ENCODE measurements around the gene CCDC91. TPM values are rescaled to one million over a fixed set of nuclear protein-coding genes. Genes with fewer than 3 reads are reported as not detected.

Gene CCDC91
- total and polyA plus RNA-seq, 9 of the 15 experiments (the other 6 are each of a cell fraction or from before 2014, with no cell fraction given) = 10.1 to 31.1 (median 26.3) TPM

DNA sequence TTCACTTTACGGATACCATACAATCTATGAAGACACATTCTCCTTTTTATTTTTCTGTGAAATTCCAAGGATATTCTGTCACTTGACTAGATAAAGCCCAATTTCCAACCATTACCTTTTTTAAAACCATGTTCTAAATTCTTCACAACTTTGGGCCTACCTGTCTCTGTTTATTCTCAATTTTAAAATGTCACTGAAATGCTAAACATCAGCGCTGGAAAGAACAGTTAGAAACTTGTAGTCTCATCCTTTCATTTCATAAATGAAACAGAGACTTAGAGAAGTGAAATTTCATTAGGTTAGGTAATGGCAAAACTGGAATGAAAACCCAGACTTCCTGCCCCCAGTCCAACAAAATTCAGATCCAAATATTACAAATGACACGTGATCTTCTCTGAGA, 396.2 kb downstream of the CCDC91 start (continued):
- TF ChIP-seq, protein P1, sequence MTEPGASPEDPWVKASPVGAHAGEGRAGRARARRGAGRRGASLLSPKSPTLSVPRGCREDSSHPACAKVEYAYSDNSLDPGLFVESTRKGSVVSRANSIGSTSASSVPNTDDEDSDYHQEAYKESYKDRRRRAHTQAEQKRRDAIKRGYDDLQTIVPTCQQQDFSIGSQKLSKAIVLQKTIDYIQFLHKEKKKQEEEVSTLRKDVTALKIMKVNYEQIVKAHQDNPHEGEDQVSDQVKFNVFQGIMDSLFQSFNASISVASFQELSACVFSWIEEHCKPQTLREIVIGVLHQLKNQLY (CRISPR knock-in tag; conservative IDR thresholded peaks at IDR 0.05) = no peak
- TF ChIP-seq ZNF212 (CRISPR knock-in tag; IDR thresholded peaks at IDR 0.05) = no peak
- TF ChIP-seq ZNF76 (CRISPR knock-in tag; IDR thresholded peaks at IDR 0.05; ENCODE audit: borderline replicate concordance) = no peak
- TF ChIP-seq SRF (CRISPR knock-in tag; IDR thresholded peaks at IDR 0.05) = no peak
- TF ChIP-seq, protein P2, sequence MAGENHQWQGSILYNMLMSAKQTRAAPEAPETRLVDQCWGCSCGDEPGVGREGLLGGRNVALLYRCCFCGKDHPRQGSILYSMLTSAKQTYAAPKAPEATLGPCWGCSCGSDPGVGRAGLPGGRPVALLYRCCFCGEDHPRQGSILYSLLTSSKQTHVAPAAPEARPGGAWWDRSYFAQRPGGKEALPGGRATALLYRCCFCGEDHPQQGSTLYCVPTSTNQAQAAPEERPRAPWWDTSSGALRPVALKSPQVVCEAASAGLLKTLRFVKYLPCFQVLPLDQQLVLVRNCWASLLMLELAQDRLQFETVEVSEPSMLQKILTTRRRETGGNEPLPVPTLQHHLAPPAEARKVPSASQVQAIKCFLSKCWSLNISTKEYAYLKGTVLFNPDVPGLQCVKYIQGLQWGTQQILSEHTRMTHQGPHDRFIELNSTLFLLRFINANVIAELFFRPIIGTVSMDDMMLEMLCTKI (IDR thresholded peaks at IDR 0.05; ENCODE audit: partially characterized antibody) = no peak
- no peak for TF ChIP-seq TRIM24 (IDR thresholded peaks at IDR 0.05)
- TF ChIP-seq, protein P3, sequence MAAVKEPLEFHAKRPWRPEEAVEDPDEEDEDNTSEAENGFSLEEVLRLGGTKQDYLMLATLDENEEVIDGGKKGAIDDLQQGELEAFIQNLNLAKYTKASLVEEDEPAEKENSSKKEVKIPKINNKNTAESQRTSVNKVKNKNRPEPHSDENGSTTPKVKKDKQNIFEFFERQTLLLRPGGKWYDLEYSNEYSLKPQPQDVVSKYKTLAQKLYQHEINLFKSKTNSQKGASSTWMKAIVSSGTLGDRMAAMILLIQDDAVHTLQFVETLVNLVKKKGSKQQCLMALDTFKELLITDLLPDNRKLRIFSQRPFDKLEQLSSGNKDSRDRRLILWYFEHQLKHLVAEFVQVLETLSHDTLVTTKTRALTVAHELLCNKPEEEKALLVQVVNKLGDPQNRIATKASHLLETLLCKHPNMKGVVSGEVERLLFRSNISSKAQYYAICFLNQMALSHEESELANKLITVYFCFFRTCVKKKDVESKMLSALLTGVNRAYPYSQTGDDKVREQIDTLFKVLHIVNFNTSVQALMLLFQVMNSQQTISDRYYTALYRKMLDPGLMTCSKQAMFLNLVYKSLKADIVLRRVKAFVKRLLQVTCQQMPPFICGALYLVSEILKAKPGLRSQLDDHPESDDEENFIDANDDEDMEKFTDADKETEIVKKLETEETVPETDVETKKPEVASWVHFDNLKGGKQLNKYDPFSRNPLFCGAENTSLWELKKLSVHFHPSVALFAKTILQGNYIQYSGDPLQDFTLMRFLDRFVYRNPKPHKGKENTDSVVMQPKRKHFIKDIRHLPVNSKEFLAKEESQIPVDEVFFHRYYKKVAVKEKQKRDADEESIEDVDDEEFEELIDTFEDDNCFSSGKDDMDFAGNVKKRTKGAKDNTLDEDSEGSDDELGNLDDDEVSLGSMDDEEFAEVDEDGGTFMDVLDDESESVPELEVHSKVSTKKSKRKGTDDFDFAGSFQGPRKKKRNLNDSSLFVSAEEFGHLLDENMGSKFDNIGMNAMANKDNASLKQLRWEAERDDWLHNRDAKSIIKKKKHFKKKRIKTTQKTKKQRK (IDR thresholded peaks at IDR 0.05; ENCODE audit: borderline replicate concordance, low read depth, low read length) = no peak
- no peak for TF ChIP-seq TSC22D4 (tag; IDR thresholded peaks at IDR 0.05)
